ENCODE measurements around the gene RSF1.
A peak's percentile ranks its signal among the peaks of the same experiment; 100 is the strongest.
"Not testable (repeated sequence)": the region's sequence is repeated elsewhere in the genome, so short reads cannot be mapped to it uniquely, and the experiment has no call there.

RSF1 gene, protein sequence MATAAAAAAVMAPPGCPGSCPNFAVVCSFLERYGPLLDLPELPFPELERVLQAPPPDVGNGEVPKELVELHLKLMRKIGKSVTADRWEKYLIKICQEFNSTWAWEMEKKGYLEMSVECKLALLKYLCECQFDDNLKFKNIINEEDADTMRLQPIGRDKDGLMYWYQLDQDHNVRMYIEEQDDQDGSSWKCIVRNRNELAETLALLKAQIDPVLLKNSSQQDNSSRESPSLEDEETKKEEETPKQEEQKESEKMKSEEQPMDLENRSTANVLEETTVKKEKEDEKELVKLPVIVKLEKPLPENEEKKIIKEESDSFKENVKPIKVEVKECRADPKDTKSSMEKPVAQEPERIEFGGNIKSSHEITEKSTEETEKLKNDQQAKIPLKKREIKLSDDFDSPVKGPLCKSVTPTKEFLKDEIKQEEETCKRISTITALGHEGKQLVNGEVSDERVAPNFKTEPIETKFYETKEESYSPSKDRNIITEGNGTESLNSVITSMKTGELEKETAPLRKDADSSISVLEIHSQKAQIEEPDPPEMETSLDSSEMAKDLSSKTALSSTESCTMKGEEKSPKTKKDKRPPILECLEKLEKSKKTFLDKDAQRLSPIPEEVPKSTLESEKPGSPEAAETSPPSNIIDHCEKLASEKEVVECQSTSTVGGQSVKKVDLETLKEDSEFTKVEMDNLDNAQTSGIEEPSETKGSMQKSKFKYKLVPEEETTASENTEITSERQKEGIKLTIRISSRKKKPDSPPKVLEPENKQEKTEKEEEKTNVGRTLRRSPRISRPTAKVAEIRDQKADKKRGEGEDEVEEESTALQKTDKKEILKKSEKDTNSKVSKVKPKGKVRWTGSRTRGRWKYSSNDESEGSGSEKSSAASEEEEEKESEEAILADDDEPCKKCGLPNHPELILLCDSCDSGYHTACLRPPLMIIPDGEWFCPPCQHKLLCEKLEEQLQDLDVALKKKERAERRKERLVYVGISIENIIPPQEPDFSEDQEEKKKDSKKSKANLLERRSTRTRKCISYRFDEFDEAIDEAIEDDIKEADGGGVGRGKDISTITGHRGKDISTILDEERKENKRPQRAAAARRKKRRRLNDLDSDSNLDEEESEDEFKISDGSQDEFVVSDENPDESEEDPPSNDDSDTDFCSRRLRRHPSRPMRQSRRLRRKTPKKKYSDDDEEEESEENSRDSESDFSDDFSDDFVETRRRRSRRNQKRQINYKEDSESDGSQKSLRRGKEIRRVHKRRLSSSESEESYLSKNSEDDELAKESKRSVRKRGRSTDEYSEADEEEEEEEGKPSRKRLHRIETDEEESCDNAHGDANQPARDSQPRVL (N-terminal part only)

DNA sequence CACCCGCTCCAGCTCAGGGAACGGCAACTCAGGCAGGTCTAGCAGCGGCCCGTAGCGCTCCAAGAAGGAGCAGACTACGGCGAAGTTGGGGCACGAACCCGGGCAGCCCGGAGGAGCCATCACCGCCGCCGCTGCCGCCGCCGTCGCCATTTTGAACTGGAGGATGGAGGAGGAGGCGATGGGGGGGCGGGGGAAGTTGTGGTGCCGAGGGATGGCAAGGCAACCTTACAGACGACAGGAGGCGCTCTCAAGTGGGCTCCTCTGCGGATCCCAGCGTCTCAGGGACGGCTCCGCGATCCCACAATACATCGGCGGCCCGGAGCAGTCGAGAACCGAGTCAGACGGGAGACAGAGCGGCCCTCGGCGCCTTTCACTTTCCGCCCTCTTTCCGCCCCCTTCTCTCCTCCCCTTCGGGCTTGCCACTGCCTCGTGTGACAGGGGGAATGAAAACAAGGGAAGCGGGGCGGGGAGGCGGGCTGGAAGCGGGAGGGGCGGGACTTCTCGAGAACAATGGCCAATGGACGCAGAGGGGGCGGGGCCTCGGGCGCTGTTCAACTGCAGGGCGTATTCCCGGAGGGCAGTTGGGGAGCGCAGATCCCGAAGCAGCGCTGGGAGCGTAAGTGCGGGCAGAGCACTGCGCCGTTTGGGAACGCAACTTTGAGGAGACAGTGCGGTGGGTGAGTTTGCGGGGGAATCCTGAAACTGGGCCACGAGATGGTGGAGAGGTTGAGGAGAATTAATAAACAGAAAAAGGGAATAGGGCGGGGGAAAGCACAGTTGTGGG is at the start of gene RSF1, which contains the start of gene AAMDC:
Gene RSF1 (minus strand): TSS at position 158 of the 784 bp plus-strand sequence. CDS start 8 bp downstream, at position 150.
Gene AAMDC (plus strand): TSS at position 580 of the 784 bp plus-strand sequence. CDS start 21,353 bp downstream, outside the sequence.
- no peaks in the 10 kb centered on the region for H3K9me3 ChIP-seq (ENCODE audit: control insufficient read depth in 1 of 2, low read length in 2 of 2)
- peak within 1 kb of the TSS; percentile 87 for H3K27ac ChIP-seq (ENCODE audit: low read depth, low read length)
- H3K4me3 ChIP-seq (ENCODE audit: low read depth in 1 of 2, low read length in 2 of 2): peak within 1 kb of the TSS; percentile 98 to 100
- H3K4me1 ChIP-seq (ENCODE audit: control insufficient read depth in 1 of 2, insufficient read depth in 2 of 2, low read length in 2 of 2): peaks cover 16 to 24% of the 10 kb centered on the region in 2 donors
- peak within 1 kb of the TSS; percentile 88 to 90 for H3K9ac ChIP-seq (ENCODE audit: low read depth in 1 of 2, low read length in 2 of 2)
- no peaks in the 10 kb centered on the region for H3K36me3 ChIP-seq (ENCODE audit: control insufficient read depth in 1 of 2, insufficient read depth in 2 of 2, low read length in 2 of 2)
- H3K27me3 ChIP-seq (ENCODE audit: control insufficient read depth in 1 of 2, insufficient read depth in 2 of 2, low read length in 2 of 2): no peaks in the 10 kb centered on the region

DNA sequence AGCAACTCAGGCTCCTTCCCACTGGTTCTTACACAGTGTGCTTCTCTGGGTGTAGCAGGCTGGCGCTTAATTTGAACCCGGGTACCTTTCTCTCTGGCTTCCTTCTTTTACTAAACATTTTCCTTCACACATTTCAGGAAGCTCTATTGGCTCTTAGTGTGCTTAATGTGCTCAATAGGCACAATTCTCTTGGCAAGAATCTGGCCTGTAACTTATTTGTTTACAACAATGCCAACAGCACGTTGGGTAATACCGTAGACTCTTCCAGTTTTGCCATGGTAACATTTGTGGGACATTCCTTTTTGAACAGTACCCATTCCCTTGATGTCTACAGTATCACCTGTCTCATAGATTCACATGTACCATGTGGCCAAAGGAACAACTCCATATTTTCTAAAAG is 48.2 kb upstream of the RSF1 start:
- no peaks in the 10 kb centered on the region for H3K9me3 ChIP-seq (ENCODE audit: control insufficient read depth in 1 of 2, low read length in 2 of 2)
- H3K4me3 ChIP-seq (ENCODE audit: low read depth in 1 of 2, low read length in 2 of 2): no peak overlapping the region
- no peaks in the 10 kb centered on the region for H3K27me3 ChIP-seq (ENCODE audit: control insufficient read depth in 1 of 2, insufficient read depth in 2 of 2, low read length in 2 of 2)
- H3K36me3 ChIP-seq (ENCODE audit: control insufficient read depth in 1 of 2, insufficient read depth in 2 of 2, low read length in 2 of 2): peaks cover 8 to 18% of the 10 kb centered on the region in 2 donors
- H3K27ac ChIP-seq (ENCODE audit: low read depth, low read length): no peak overlapping the region
- H3K4me1 ChIP-seq (ENCODE audit: control insufficient read depth in 1 of 2, insufficient read depth in 2 of 2, low read length in 2 of 2): no peaks in the 10 kb centered on the region
- H3K9ac ChIP-seq (ENCODE audit: low read depth in 1 of 2, low read length in 2 of 2): no peak overlapping the region

DNA sequence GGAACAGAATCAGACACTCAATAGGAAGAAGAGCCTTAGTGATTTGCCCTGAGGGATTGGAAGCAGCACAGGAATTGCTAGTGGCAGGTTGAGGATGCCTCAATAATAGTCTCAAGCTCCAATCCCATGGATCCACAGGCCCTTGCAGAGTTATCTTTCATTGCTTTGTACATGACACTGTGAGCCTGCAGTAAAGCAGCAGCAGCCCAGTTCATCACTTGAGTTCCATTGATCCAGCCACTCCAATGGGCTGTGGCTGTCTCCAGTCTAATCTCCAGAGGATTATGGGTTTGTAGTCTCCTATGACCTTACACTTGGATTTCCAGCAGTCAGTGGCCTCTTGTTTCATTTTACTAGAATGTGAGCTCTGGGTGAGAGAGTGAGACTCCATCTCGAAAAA is 45.8 kb upstream of the RSF1 start:
- no peak overlapping the region for H3K9ac ChIP-seq (ENCODE audit: low read depth in 1 of 2, low read length in 2 of 2)
- H3K4me3 ChIP-seq (ENCODE audit: low read depth in 1 of 2, low read length in 2 of 2): no peak overlapping the region
- no peak overlapping the region for H3K27ac ChIP-seq (ENCODE audit: low read depth, low read length)
- no peaks in the 10 kb centered on the region for H3K4me1 ChIP-seq (ENCODE audit: control insufficient read depth in 1 of 2, insufficient read depth in 2 of 2, low read length in 2 of 2)
- peaks cover 6 to 11% of the 10 kb centered on the region in 2 donors for H3K36me3 ChIP-seq (ENCODE audit: control insufficient read depth in 1 of 2, insufficient read depth in 2 of 2, low read length in 2 of 2)
- no peaks in the 10 kb centered on the region for H3K27me3 ChIP-seq (ENCODE audit: control insufficient read depth in 1 of 2, insufficient read depth in 2 of 2, low read length in 2 of 2)
- H3K9me3 ChIP-seq (ENCODE audit: control insufficient read depth in 1 of 2, low read length in 2 of 2): no peaks in the 10 kb centered on the region

DNA sequence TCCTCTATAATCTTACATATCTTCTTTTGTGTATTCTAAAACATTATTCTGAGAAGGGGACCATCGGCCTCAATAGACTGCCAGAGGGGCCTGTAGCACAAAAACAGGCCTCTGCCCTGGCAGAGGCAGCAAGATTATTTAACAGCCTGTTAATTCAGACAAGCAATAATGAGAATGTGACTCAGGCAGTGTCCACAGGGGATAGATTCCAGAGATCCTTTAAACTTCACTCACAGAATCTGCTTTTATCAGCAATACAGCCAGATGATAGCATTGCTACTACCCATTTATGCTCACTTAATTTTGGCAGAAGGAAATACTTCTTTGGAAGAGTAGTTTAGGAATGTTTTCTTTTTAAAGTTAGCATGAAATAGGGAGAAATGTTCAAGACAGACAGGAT is 45.3 kb upstream of the RSF1 start:
- Histone ChIP-seq H3K9ac (ENCODE audit: low read depth in 1 of 2, low read length in 2 of 2) (no peak overlapping the region), H3K4me1 (ENCODE audit: control insufficient read depth in 1 of 2, insufficient read depth in 2 of 2, low read length in 2 of 2) (no peaks in the 10 kb centered on the region), H3K36me3 (ENCODE audit: control insufficient read depth in 1 of 2, insufficient read depth in 2 of 2, low read length in 2 of 2) (peaks cover 6 to 8% of the 10 kb centered on the region in 2 donors), H3K9me3 (ENCODE audit: control insufficient read depth in 1 of 2, low read length in 2 of 2) (no peaks in the 10 kb centered on the region), H3K27me3 (ENCODE audit: control insufficient read depth in 1 of 2, insufficient read depth in 2 of 2, low read length in 2 of 2) (no peaks in the 10 kb centered on the region), H3K27ac (ENCODE audit: low read depth, low read length) (no peak overlapping the region), H3K4me3 (ENCODE audit: low read depth in 1 of 2, low read length in 2 of 2) (no peak overlapping the region)

DNA sequence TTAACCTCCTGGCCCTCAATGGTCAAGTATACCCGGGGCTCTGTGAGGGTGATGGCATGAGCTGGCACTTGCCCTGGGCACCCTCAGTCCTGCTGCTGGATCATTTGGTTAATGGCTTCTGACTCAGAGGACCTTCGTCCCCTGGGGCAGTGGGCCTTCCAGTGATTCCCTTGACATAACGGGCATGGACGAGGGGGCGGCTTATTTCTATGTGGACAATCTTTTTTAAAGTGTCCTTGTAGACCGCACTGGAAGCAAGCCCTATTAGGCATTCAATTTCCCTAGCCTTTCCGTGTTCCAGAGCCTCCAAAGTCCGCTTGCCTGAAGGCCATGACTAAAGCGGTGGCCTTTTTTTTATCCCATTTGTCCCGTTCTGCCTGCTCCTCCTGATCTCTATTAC is 40.9 kb upstream of the RSF1 start:
- H3K27ac ChIP-seq (ENCODE audit: low read depth, low read length); H3K4me1 ChIP-seq (ENCODE audit: control insufficient read depth in 1 of 2, insufficient read depth in 2 of 2, low read length in 2 of 2); H3K27me3 ChIP-seq (ENCODE audit: control insufficient read depth in 1 of 2, insufficient read depth in 2 of 2, low read length in 2 of 2); H3K4me3 ChIP-seq (ENCODE audit: low read depth in 1 of 2, low read length in 2 of 2); H3K9ac ChIP-seq (ENCODE audit: low read depth in 1 of 2, low read length in 2 of 2); H3K9me3 ChIP-seq (ENCODE audit: control insufficient read depth in 1 of 2, low read length in 2 of 2): not testable (repeated sequence)
- peaks cover 6 to 11% of the 10 kb centered on the region in 2 donors for H3K36me3 ChIP-seq (ENCODE audit: control insufficient read depth in 1 of 2, insufficient read depth in 2 of 2, low read length in 2 of 2)

DNA sequence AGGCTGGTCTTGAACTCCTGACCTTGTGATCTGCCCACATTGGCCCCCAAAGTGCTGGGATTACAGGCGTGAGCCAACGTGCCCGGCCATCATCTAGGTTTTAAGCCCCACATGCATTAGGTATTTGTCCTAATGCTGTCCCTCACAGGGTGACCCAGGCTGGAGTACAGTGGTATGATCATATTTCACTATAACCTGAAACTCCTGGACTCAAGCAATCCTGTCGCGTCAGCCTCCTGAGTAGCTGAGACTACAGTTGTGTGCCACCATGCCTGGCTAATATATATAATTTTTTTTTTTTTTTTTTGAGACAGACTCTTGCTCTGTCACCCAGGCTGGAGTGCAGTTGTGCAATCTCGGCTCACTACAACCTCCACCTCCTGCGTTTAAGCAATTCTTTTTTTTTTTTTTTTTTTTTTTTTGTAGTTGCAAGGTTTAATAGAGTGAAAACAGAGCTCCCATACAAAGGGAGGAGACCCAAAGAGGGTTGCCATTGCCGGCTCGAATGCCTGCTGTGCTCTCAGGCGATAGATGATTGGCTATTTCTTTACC is 37.5 kb upstream of the RSF1 start:
- Histone ChIP-seq H3K36me3 (ENCODE audit: control insufficient read depth in 1 of 2, insufficient read depth in 2 of 2, low read length in 2 of 2) (peaks cover 7 to 31% of the 10 kb centered on the region in 2 donors), H3K9me3 (ENCODE audit: control insufficient read depth in 1 of 2, low read length in 2 of 2) (peaks cover 10 to 11% of the 10 kb centered on the region in 2 donors)
- not testable (repeated sequence) for H3K27me3 ChIP-seq (ENCODE audit: control insufficient read depth in 1 of 2, insufficient read depth in 2 of 2, low read length in 2 of 2); H3K4me3 ChIP-seq (ENCODE audit: low read depth in 1 of 2, low read length in 2 of 2); H3K9ac ChIP-seq (ENCODE audit: low read depth in 1 of 2, low read length in 2 of 2); H3K4me1 ChIP-seq (ENCODE audit: control insufficient read depth in 1 of 2, insufficient read depth in 2 of 2, low read length in 2 of 2); H3K27ac ChIP-seq (ENCODE audit: low read depth, low read length)

DNA sequence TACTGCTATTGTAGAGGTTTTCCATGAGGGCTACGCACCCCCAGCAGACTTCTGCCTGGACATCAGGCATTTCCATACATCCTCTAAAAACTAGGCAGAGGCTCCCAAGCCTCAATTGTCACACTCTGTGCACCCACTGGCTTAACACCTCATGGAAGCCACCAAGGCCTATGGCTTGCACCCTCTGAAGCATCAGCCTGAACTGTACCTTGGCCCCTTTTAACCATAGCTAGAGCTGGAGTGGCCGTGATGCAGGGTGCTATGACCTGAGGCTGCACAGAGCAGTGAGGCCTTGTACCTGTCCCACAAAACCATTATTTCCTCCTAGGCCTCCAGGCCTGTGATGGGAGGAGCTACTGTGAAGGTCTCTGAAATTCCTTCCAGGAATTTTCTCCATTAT is 34.3 kb upstream of the RSF1 start:
- Histone ChIP-seq H3K4me1 (ENCODE audit: control insufficient read depth in 1 of 2, insufficient read depth in 2 of 2, low read length in 2 of 2) (no peaks in the 10 kb centered on the region), H3K27me3 (ENCODE audit: control insufficient read depth in 1 of 2, insufficient read depth in 2 of 2, low read length in 2 of 2) (no peaks in the 10 kb centered on the region), H3K36me3 (ENCODE audit: control insufficient read depth in 1 of 2, insufficient read depth in 2 of 2, low read length in 2 of 2) (peaks cover 7 to 31% of the 10 kb centered on the region in 2 donors), H3K4me3 (ENCODE audit: low read depth in 1 of 2, low read length in 2 of 2) (no peak overlapping the region), H3K27ac (ENCODE audit: low read depth, low read length) (no peak overlapping the region), H3K9ac (ENCODE audit: low read depth in 1 of 2, low read length in 2 of 2) (no peak overlapping the region), H3K9me3 (ENCODE audit: control insufficient read depth in 1 of 2, low read length in 2 of 2) (peaks cover 10 to 11% of the 10 kb centered on the region in 2 donors)

DNA sequence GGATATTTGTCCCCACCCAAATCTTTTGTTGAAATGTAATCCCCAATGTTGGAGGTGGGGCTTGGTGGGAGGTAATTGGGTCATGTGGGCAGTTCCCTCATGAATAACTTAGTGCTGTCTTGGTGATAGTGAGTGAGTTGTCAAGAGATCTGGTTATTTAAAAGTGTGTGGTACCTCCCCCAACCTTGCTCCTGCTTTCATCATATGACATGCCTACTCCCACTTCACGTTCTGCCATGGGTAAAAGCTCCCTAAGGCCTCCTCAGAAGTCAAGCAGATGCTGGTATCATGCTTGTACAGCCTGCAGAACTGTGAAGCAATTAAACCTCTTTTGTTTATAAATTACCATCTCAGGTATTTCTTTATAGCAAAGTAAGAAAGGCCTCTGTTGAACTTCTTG is 31.0 kb upstream of the RSF1 start:
- H3K9ac ChIP-seq (ENCODE audit: low read depth in 1 of 2, low read length in 2 of 2): no peak overlapping the region
- no peaks in the 10 kb centered on the region for H3K4me1 ChIP-seq (ENCODE audit: control insufficient read depth in 1 of 2, insufficient read depth in 2 of 2, low read length in 2 of 2)
- H3K4me3 ChIP-seq (ENCODE audit: low read depth in 1 of 2, low read length in 2 of 2): no peak overlapping the region
- H3K9me3 ChIP-seq (ENCODE audit: control insufficient read depth in 1 of 2, low read length in 2 of 2): peaks cover 10 to 11% of the 10 kb centered on the region in 2 donors
- H3K36me3 ChIP-seq (ENCODE audit: control insufficient read depth in 1 of 2, insufficient read depth in 2 of 2, low read length in 2 of 2): peaks cover 7 to 25% of the 10 kb centered on the region in 2 donors
- no peaks in the 10 kb centered on the region for H3K27me3 ChIP-seq (ENCODE audit: control insufficient read depth in 1 of 2, insufficient read depth in 2 of 2, low read length in 2 of 2)
- no peak overlapping the region for H3K27ac ChIP-seq (ENCODE audit: low read depth, low read length)

DNA sequence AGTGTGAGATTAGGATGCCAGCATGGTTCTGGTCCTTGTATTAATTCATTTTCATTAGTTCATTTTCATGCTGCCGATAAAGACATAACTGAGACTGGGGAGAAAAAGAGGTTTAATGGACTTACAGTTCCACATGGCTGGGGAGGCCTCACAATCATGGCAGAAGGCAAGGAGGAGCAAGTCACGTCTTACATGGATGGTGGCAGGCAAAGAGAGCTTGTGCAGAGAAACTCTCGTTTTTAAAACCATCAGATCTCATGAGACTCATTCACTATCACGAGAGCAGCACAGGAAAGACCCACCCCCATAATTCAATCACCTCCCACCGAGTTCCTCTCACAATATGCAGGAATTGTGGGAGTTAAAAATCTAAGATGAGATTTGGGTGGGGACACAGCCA is 23.2 kb upstream of the RSF1 start:
- H3K36me3 ChIP-seq (ENCODE audit: control insufficient read depth in 1 of 2, insufficient read depth in 2 of 2, low read length in 2 of 2): peaks cover 3 to 18% of the 10 kb centered on the region in 2 donors
- not testable (repeated sequence) for H3K4me3 ChIP-seq (ENCODE audit: low read depth in 1 of 2, low read length in 2 of 2); H3K4me1 ChIP-seq (ENCODE audit: control insufficient read depth in 1 of 2, insufficient read depth in 2 of 2, low read length in 2 of 2); H3K27me3 ChIP-seq (ENCODE audit: control insufficient read depth in 1 of 2, insufficient read depth in 2 of 2, low read length in 2 of 2); H3K27ac ChIP-seq (ENCODE audit: low read depth, low read length); H3K9ac ChIP-seq (ENCODE audit: low read depth in 1 of 2, low read length in 2 of 2); H3K9me3 ChIP-seq (ENCODE audit: control insufficient read depth in 1 of 2, low read length in 2 of 2)
